ENCODE data around the gene STK40.
A peak's percentile ranks its signal among the peaks of the same experiment; 100 is the strongest.

STK40 gene

DNA sequence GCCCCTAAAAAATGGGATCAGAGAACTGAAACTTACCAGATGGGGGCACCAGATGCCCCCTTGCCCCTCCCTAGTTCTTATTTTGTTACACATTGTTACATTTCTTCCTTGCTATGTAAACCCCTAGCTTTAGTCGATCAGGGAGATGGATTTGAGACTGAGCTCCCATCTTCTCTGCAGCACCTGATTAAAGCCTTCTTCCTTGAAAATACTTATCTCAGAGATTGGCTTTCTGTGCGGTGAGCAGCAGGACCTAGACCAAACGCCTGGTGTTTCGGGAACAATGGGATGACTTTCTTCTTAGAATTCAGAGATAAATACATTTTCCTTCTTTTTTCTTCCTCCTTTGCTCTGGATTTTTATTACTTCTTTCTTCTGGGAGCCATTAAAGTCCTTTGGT lies 28.7 kb upstream of the STK40 start:
- Histone ChIP-seq H3K27ac (ENCODE audit: low read length) (no peak overlapping the region), H3K27me3 (ENCODE audit: insufficient read depth, low read length) (no peaks in the 10 kb centered on the region), H3K9ac (ENCODE audit: low read depth, low read length) (no peak overlapping the region), H3K36me3 (ENCODE audit: insufficient read depth, low read depth, low read length) (no peaks in the 10 kb centered on the region), H3K4me1 (ENCODE audit: insufficient read depth, low read length) (peaks cover 3% of the 10 kb centered on the region; the same call in 1 of the 2 replicates), H3K4me3 (ENCODE audit: low read length) (no peak overlapping the region), H3K9me3 (ENCODE audit: insufficient read depth, low read depth, low read length) (no peaks in the 10 kb centered on the region)

DNA sequence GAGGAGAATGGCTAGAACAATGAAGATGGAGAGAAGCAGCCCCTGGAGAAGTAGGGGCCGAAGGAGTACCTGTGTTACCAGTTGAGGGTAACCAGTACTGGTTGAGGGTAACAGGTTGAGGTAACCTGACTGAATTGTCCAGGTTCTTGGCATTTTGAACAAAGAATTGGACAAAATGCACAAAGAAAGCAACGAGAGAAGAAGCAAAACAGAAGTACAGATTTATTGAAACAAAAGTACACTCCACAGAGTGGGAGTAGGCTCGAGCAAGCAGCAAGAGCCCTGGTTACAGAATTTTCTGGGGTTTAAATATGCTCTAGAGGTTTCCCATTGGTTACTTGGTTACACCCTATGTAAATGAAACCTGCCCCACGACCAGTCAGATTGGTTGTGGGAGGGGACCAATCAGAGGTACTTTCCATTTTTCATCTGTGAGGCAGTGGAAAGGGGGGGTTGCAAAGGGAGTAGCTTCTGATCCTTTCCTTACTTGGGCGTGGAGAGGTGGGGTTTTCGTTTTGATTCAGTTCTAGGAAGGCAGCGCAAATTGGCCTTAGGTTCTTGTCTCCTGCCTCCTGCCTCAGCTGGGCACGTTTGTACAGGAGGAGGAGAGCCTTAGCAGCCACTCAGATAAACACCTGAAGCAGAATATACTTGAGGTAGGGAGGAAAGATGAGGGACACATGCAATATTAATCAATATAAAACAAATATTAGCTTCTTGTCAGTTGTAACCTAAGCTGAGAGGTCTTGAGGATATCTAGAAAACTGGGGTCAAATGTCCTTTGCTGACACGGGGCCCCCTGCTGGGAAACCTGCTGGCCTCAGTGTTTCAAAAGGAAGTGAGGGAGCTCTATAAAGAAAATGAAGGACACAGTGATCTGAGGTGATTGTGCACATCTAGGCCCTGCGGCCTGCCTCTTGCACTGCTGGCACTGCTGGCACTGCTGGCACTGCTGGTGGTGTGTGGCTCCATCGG lies 26.2 kb upstream of the STK40 start:
- no peak overlapping the region for H3K4me3 ChIP-seq (ENCODE audit: low read length)
- peaks cover 7% of the 10 kb centered on the region; the same call in 1 of the 2 replicates for H3K36me3 ChIP-seq (ENCODE audit: insufficient read depth, low read depth, low read length)
- no peaks in the 10 kb centered on the region for H3K9me3 ChIP-seq (ENCODE audit: insufficient read depth, low read depth, low read length)
- peaks cover 3% of the 10 kb centered on the region; the same call in 1 of the 2 replicates for H3K4me1 ChIP-seq (ENCODE audit: insufficient read depth, low read length)
- no peaks in the 10 kb centered on the region for H3K27me3 ChIP-seq (ENCODE audit: insufficient read depth, low read length)
- no peak overlapping the region for H3K9ac ChIP-seq (ENCODE audit: low read depth, low read length)
- H3K27ac ChIP-seq (ENCODE audit: low read length): no peak overlapping the region

DNA sequence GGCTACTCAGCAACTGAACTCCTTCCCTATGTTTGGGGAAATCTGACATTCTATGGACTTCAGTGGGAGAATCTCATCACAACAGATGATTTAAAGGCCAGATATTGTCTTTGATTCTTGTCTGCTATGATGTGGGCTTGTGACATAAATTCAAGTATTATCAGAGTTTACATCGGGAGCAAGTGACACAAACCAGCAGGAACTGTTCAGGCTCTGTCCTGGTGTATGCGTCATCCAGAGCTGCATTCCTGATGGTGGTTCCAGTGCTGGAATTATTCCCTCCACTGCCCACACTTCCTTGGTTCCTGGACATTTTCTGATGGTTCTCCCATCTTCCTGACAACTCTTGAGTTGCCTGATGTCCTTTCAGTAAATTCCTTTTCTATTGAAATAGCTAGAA lies 22.8 kb upstream of the STK40 start:
- H3K9ac ChIP-seq (ENCODE audit: low read depth, low read length): no peak overlapping the region
- peaks cover 3% of the 10 kb centered on the region; the same call in 1 of the 2 replicates for H3K4me1 ChIP-seq (ENCODE audit: insufficient read depth, low read length)
- no peak overlapping the region for H3K27ac ChIP-seq (ENCODE audit: low read length)
- H3K9me3 ChIP-seq (ENCODE audit: insufficient read depth, low read depth, low read length): no peaks in the 10 kb centered on the region
- peaks cover 7% of the 10 kb centered on the region; the same call in 1 of the 2 replicates for H3K36me3 ChIP-seq (ENCODE audit: insufficient read depth, low read depth, low read length)
- H3K4me3 ChIP-seq (ENCODE audit: low read length): no peak overlapping the region
- no peaks in the 10 kb centered on the region for H3K27me3 ChIP-seq (ENCODE audit: insufficient read depth, low read length)

DNA sequence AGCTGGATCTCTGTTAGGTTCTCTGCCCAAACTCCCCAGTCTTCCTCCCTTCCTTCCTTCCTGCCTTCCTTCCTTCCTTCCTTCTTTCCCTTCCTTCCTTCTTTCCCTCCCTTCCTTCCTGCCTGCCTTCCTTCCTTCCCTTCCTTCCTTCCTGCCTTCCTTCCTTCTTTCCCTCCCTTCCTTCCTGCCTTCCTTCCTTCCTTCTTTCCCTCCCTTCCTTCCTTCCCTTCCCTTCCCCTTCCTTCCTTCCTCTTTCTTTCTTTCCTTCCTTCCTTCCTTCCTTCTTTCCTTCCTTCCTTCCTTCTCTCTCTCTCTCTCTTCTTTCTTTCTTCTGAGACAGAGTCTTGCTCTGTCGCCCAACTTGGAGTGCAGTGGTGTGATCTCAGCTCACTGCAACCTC lies 20.7 kb upstream of the STK40 start:
- no peaks in the 10 kb centered on the region for H3K27me3 ChIP-seq (ENCODE audit: insufficient read depth, low read length)
- H3K27ac ChIP-seq (ENCODE audit: low read length): no peak overlapping the region
- H3K4me1 ChIP-seq (ENCODE audit: insufficient read depth, low read length): peaks cover 6% of the 10 kb centered on the region; the same call in 1 of the 2 replicates
- H3K36me3 ChIP-seq (ENCODE audit: insufficient read depth, low read depth, low read length): peaks cover 7% of the 10 kb centered on the region; the same call in 1 of the 2 replicates
- no peak overlapping the region for H3K9ac ChIP-seq (ENCODE audit: low read depth, low read length)
- no peak overlapping the region for H3K4me3 ChIP-seq (ENCODE audit: low read length)
- no peaks in the 10 kb centered on the region for H3K9me3 ChIP-seq (ENCODE audit: insufficient read depth, low read depth, low read length)

DNA sequence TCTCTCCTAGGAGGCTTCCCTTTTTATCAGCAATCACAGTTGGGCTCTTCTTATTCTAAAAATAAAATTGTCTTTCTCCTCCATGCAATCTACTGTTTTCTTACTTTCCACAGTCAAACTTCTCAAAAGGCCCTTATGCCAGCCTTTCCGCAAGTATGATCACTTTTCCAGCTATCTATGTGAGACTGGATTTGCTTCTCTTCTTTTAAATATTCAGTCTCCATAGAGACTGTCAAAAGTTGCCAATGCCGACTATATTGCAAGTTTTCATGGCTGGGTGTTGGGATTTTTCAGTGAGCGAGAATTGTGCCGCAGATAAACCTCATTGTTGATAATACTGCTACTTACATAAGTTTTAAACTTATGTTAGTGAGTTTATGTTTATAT lies 16.8 kb upstream of the STK40 start:
- Histone ChIP-seq H3K4me3 (ENCODE audit: low read length) (no peak overlapping the region), H3K27ac (ENCODE audit: low read length) (no peak overlapping the region), H3K4me1 (ENCODE audit: insufficient read depth, low read length) (peaks cover 9% of the 10 kb centered on the region; the same call in 1 of the 2 replicates), H3K27me3 (ENCODE audit: insufficient read depth, low read length) (no peaks in the 10 kb centered on the region), H3K9ac (ENCODE audit: low read depth, low read length) (no peak overlapping the region), H3K36me3 (ENCODE audit: insufficient read depth, low read depth, low read length) (peaks cover 4% of the 10 kb centered on the region; the same call in 1 of the 2 replicates), H3K9me3 (ENCODE audit: insufficient read depth, low read depth, low read length) (no peaks in the 10 kb centered on the region)

DNA sequence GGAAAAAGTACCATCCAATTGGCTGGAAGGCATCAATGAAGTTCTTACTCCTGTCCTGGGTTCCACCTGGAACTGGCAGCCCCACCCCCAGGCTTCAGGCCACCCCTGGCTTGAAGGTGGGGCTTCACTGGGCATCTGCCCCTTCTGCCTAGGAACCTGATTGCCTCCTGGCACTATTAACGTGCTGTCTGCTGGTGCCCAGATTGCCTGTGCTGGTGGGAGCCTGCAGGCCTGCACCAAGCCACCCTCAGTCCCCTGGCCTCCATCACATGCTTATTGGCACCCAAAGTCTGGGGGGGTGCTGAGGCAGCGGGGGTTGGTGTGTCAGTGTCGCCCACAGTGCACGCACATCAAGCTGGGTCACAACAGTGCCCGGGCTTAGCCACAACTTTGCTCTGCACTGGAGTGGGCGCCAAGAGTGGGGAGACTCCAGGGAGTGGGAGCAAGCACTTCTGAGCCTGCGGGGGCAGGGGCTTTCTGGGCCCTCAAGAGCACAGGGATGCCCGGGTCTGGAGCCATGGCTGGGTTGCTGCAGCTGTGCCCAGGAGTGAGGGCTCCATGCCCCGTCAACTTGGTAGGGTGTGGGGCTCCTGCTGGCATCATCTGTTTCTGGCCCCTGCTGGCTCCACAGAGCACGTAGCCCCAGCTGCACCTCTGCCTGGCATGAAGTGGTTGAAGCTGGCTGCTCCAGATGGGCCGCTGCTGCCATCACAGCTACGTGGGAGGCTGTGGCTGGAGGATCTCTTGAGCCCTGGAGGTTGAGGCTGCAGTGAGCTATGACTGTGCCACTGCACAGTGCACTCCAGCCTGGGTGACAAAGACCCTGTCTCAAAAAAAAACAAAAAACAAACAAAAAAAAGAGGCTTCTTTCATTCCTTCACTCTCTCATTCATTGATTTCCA lies 16.1 kb upstream of the STK40 start:
- Histone ChIP-seq H3K9me3 (ENCODE audit: insufficient read depth, low read depth, low read length) (no peaks in the 10 kb centered on the region), H3K4me3 (ENCODE audit: low read length) (peak overlapping the region; percentile 82), H3K4me1 (ENCODE audit: insufficient read depth, low read length) (peaks cover 9% of the 10 kb centered on the region; the same call in 1 of the 2 replicates), H3K9ac (ENCODE audit: low read depth, low read length) (peak overlapping the region; percentile 81; the same call in 1 of the 2 replicates), H3K27me3 (ENCODE audit: insufficient read depth, low read length) (no peaks in the 10 kb centered on the region), H3K36me3 (ENCODE audit: insufficient read depth, low read depth, low read length) (no peaks in the 10 kb centered on the region), H3K27ac (ENCODE audit: low read length) (no peak overlapping the region)

DNA sequence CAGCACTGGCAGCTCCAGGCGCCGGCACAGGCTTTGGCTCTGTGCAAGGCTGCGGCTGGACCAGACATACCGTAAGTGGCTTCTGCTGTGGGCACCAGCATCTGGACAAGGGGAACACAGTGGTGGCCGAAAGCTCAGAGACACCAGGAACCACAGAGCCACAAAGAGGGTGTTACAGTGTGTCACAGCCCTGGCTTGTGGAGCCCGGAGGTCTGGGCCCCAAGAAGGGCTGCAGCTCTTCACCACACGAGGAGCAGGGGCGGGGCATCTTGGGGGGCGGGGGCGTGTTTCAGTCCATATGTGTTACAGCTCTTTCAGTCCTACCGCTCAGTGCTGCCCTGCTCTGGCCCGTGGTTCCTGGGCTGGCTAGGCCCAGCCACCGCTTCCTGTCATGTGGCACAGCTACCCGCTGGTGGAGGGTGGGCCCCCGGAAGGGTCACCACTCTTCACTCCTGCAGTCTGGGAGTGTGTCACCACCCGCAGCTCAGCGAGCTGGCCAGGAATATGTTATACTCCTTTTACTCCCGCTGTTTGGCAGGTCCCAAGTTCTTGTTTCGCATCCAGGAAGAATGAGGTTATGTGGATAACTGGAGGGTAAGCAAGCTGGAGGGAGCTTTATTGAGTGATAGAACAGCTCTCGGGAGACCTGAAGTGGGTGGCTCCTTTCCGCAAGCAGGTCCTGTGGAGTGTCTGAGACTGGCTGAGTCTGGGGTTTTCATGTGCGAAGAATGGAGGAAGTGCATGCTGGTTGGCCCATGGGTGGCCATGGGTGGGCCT lies 15.3 kb upstream of the STK40 start:
- Histone ChIP-seq H3K4me1 (ENCODE audit: insufficient read depth, low read length) (peaks cover 9% of the 10 kb centered on the region; the same call in 1 of the 2 replicates), H3K9me3 (ENCODE audit: insufficient read depth, low read depth, low read length) (no peaks in the 10 kb centered on the region), H3K27ac (ENCODE audit: low read length) (peak overlapping the region; percentile 41), H3K36me3 (ENCODE audit: insufficient read depth, low read depth, low read length) (no peaks in the 10 kb centered on the region), H3K4me3 (ENCODE audit: low read length) (peak overlapping the region; percentile 82), H3K9ac (ENCODE audit: low read depth, low read length) (peak overlapping the region; percentile 81), H3K27me3 (ENCODE audit: insufficient read depth, low read length) (no peaks in the 10 kb centered on the region)

DNA sequence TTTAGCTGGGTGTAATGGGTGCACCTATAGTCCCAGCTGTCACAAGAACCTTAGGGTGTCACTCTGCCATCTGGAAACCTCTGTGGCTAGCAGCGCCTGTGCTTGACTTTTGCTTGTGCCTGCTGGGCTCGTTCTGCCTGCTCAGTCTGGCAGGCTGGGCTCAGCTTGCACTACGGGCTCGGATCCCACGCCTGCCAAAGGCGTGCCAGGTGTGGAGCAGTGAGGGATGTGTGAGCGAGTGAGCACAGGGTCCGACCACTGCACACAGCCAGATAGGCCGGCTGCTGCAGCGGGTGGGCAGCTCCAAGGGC lies 14.7 kb upstream of the STK40 start:
- peaks cover 9% of the 10 kb centered on the region; the same call in 1 of the 2 replicates for H3K4me1 ChIP-seq (ENCODE audit: insufficient read depth, low read length)
- no peaks in the 10 kb centered on the region for H3K27me3 ChIP-seq (ENCODE audit: insufficient read depth, low read length)
- no peaks in the 10 kb centered on the region for H3K36me3 ChIP-seq (ENCODE audit: insufficient read depth, low read depth, low read length)
- peak overlapping the region; percentile 80 for H3K9ac ChIP-seq (ENCODE audit: low read depth, low read length)
- no peaks in the 10 kb centered on the region for H3K9me3 ChIP-seq (ENCODE audit: insufficient read depth, low read depth, low read length)
- H3K4me3 ChIP-seq (ENCODE audit: low read length): peak overlapping the region; percentile 82
- H3K27ac ChIP-seq (ENCODE audit: low read length): peak overlapping the region; percentile 33

DNA sequence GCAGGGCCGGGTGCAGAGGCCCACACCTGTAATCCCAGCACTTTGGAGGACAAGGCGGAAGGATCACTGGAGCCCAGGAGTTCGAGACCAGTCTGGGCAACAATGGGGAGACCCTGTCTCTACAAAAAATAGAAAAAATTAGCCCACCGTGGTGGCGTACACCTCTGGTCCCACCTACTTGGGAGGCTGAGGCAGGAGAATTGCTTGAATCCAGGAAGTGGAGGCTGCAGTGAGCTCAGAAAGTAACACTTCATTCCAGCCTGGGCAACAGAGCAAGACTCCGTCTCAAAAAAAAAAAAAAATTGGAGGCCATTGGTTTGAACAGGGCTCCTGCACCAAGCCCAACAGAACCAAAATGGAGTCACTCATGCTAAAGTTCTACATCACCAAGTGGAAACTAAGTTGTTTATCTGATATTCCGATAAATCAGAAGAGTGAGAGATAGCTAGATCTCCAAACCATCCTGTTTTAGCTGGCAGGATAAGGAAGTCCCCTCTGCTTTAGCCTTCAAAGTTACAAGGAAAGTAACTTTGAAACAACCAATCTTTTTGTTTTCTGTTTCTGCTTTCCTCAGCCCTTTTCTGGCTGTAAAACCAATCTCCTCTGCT lies 12.8 kb upstream of the STK40 start:
- Histone ChIP-seq H3K4me3 (ENCODE audit: low read length) (peak overlapping the region; percentile 94), H3K9ac (ENCODE audit: low read depth, low read length) (peak overlapping the region; percentile 69; the same call in 1 of the 2 replicates), H3K27me3 (ENCODE audit: insufficient read depth, low read length) (no peaks in the 10 kb centered on the region), H3K27ac (ENCODE audit: low read length) (no peak overlapping the region), H3K36me3 (ENCODE audit: insufficient read depth, low read depth, low read length) (peaks cover 8% of the 10 kb centered on the region), H3K9me3 (ENCODE audit: insufficient read depth, low read depth, low read length) (no peaks in the 10 kb centered on the region), H3K4me1 (ENCODE audit: insufficient read depth, low read length) (peaks cover 9% of the 10 kb centered on the region; the same call in 1 of the 2 replicates)

DNA sequence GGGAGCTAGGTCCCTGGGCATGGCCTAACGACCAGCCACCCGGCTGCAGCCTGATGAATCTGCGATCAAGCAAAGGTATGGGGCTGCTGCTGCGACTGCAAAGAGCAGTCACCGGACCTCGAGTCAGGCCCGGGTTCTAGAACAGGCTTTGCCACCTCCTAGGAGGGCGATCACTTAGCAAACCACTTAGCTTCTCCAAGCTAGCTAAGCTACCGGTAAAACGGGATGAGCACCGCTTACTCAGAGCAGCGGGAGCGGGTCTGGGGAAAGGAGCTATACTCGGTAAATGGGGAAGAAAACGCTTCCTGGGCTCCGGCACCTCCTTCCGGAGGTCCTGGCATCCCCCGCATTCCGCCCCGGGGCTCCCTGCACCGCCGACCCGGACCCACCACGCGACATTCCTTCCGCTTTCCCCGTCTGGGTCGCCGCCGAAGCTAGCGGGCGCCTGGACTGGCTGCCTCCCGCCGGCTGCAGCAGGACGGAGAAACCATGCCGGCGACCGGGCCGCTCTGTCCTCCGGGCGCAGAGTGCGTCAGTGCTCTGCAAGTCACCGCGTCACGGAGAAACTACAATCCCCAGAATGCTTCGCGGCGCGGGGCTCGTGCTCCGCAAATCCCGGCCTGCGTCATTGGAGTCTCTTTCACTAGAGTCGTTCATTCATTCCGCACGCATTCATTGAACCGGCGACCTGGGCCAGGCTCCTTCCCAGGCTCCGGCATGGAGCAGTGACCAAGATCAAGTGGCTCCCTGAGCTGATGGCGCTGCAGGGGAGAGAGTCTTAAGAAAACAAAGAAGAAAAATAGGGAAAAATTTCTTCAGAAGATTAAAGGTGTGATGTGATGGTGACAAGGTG lies 11.9 kb upstream of the STK40 start, which contains the start of gene LSM10:
LSM10 (minus strand) TSS at position 531 of the 853 bp plus-strand sequence. CDS start 3,779 bp downstream, outside the sequence.
- H3K9ac ChIP-seq (ENCODE audit: low read depth, low read length): peak within 1 kb of the TSS; percentile 92
- peak within 1 kb of the TSS; percentile 23 for H3K27ac ChIP-seq (ENCODE audit: low read length)
- H3K9me3 ChIP-seq (ENCODE audit: insufficient read depth, low read depth, low read length): no peaks in the 10 kb centered on the region
- H3K27me3 ChIP-seq (ENCODE audit: insufficient read depth, low read length): no peaks in the 10 kb centered on the region
- H3K4me1 ChIP-seq (ENCODE audit: insufficient read depth, low read length): peaks cover 9% of the 10 kb centered on the region; the same call in 1 of the 2 replicates
- peaks cover 17% of the 10 kb centered on the region for H3K36me3 ChIP-seq (ENCODE audit: insufficient read depth, low read depth, low read length)
- peak within 1 kb of the TSS; percentile 94 for H3K4me3 ChIP-seq (ENCODE audit: low read length)
